Neural cell (in vitro differentiated cells): ENCODE measurements around the gene TFDP1.

Source experiments
- CTCF ChIP-seq: fragments of 450-650 bp; IDR thresholded peaks from 2 replicates; pipeline ENCODE4 v1.5.1; 2014; ENCODE audit warnings: antibody characterized with exemption, mild to moderate bottlenecking, moderate library complexity; ENCODE audit not compliant: poor library complexity, severe bottlenecking
- EP300 ChIP-seq: fragments of 450-650 bp; conservative IDR thresholded peaks from 2 replicates; pipeline ENCODE4 v1.6.1; 2014; ENCODE audit warnings: antibody characterized with exemption, mild to moderate bottlenecking, moderate library complexity; ENCODE audit not compliant: poor library complexity, severe bottlenecking
- POLR2AphosphoS5 ChIP-seq: IDR thresholded peaks from 2 replicates; pipeline ENCODE4 v1.6.1; 2012
- RAD21 ChIP-seq: fragments of 450-650 bp; conservative IDR thresholded peaks from 2 replicates; pipeline ENCODE4 v1.6.1; 2014; ENCODE audit warnings: antibody characterized with exemption, mild to moderate bottlenecking, moderate library complexity
- REST ChIP-seq: IDR thresholded peaks from 2 replicates; pipeline ENCODE4 v1.6.1; 2012; ENCODE audit warnings: borderline replicate concordance
- SMC3 ChIP-seq: fragments of 450-650 bp; conservative IDR thresholded peaks from 2 replicates; pipeline ENCODE4 v1.6.1; 2014; ENCODE audit warnings: antibody characterized with exemption, mild to moderate bottlenecking, moderate library complexity; ENCODE audit not compliant: poor library complexity
- TAF1 ChIP-seq: IDR thresholded peaks from 2 replicates; pipeline ENCODE4 v1.6.1; 2012; ENCODE audit warnings: low read depth

GRCh38 chr13:113552079-113552478 lies 32.5 kb upstream of the TFDP1 start:
- TF ChIP-seq EP300 (no peak), CTCF (no peak), TAF1 (no peak), POLR2AphosphoS5 (no peak), REST (no peak), RAD21 (no peak), SMC3 (no peak)
